Body of pancreas (tissue), 4 donors: ENCODE results near the gene FOXP1.

ENCODE experiments used
- CTCF ChIP-seq, 7 experiments: fragments of 450-650 bp in 4 of 7; fragments of 200-600 bp in 3 of 7; sonication (generic) in 3 of 7; IDR thresholded peaks; one replicate each; pipeline ENCODE4 v1.5.1; 2016 to 2019; ENCODE audit warnings: antibody characterized with exemption in 7 of 7
- POLR2A ChIP-seq, 3 donors: fragments of 450-650 bp; IDR thresholded peaks; one replicate each; pipeline ENCODE4 v1.6.1; 2016; ENCODE audit warnings: antibody characterized with exemption in 3 of 3, mild to moderate bottlenecking in 2 of 3

- TF ChIP-seq CTCF (IDR thresholded peaks at IDR 0.05) (no peak), POLR2A (IDR thresholded peaks at IDR 0.05) (peak in 2 of 3 donors; percentile 49 to 50)
Observed at GRCh38 chr3:71579935-71580406, 3.6 kb downstream of the FOXP1 start.
